Activated gamma-delta T cell (primary cell): ENCODE measurements around the gene TRIB2.
A peak's percentile ranks its signal among the peaks of the same experiment; 100 is the strongest.

Source experiments
- DNase-seq: peaks from one replicate; lab custom pipeline; 2025; lab: John Stamatoyannopoulos, UW

TRIB2 gene

GRCh38 chr2:12700989-12701388, 15.7 kb upstream of the TRIB2 start:
- DNase-seq = no peak

- no peak for DNase-seq
Measured at GRCh38 chr2:12701786-12702167, 15.0 kb upstream of the TRIB2 start.

- no peak for DNase-seq
Measured at GRCh38 chr2:12702168-12703121, 14.3 kb upstream of the TRIB2 start.

GRCh38 chr2:12704378-12704777, 12.4 kb upstream of the TRIB2 start:
- no peak for DNase-seq

GRCh38 chr2:12705230-12705629, 11.5 kb upstream of the TRIB2 start:
- no peak for DNase-seq

GRCh38 chr2:12705742-12706141, 11.0 kb upstream of the TRIB2 start:
- no peak for DNase-seq

GRCh38 chr2:12708508-12709206, 8.1 kb upstream of the TRIB2 start:
- no peak for DNase-seq

GRCh38 chr2:12709207-12709522, 7.6 kb upstream of the TRIB2 start:
- DNase-seq = no peak

GRCh38 chr2:12710301-12710700, 6.4 kb upstream of the TRIB2 start:
- DNase-seq = no peak

GRCh38 chr2:12711339-12711738, 5.4 kb upstream of the TRIB2 start:
- DNase-seq = no peak

- no peak for DNase-seq
Measured at GRCh38 chr2:12712881-12713280, 3.9 kb upstream of the TRIB2 start.

- DNase-seq = no peak
Measured at GRCh38 chr2:12714391-12715221, 2.1 kb upstream of the TRIB2 start.

- no peak for DNase-seq
Measured at GRCh38 chr2:12715258-12716031, 1.3 kb upstream of the TRIB2 start.

- no peak for DNase-seq
Measured at GRCh38 chr2:12716032-12716281, 779 bp upstream of the TRIB2 start.

GRCh38 chr2:12717191-12718014, 667 bp downstream of the TRIB2 start:
- DNase-seq = peak; percentile 35

GRCh38 chr2:12718015-12718671, 1.4 kb downstream of the TRIB2 start:
- DNase-seq = no peak

GRCh38 chr2:12718711-12719399, 2.1 kb downstream of the TRIB2 start:
- peak; percentile 13 for DNase-seq

- no peak for DNase-seq
Measured at GRCh38 chr2:12719400-12720277, 2.9 kb downstream of the TRIB2 start.

GRCh38 chr2:12720278-12720620, 3.5 kb downstream of the TRIB2 start:
- DNase-seq = no peak
